B cell (primary cell): ENCODE data around the gene NOL9.

Experiments used
- EZH2 ChIP-seq: IDR thresholded peaks from 2 replicates; pipeline ENCODE4 v1.6.1; 2012; ENCODE audit warnings: borderline replicate concordance, low read depth, mild to moderate bottlenecking, moderate library complexity, low read length; ENCODE audit not compliant: insufficient read depth, poor library complexity, severe bottlenecking
- TF ChIP-seq, protein P1 (sequence below): fragments of 200-600 bp; IDR thresholded peaks from one replicate; pipeline ENCODE4 v1.8.0; 2022; ENCODE audit warnings: antibody characterized with exemption, mild to moderate bottlenecking

GRCh38 chr1:6483017-6483760 is 71.1 kb downstream of the NOL9 start:
- TF ChIP-seq, protein P1, sequence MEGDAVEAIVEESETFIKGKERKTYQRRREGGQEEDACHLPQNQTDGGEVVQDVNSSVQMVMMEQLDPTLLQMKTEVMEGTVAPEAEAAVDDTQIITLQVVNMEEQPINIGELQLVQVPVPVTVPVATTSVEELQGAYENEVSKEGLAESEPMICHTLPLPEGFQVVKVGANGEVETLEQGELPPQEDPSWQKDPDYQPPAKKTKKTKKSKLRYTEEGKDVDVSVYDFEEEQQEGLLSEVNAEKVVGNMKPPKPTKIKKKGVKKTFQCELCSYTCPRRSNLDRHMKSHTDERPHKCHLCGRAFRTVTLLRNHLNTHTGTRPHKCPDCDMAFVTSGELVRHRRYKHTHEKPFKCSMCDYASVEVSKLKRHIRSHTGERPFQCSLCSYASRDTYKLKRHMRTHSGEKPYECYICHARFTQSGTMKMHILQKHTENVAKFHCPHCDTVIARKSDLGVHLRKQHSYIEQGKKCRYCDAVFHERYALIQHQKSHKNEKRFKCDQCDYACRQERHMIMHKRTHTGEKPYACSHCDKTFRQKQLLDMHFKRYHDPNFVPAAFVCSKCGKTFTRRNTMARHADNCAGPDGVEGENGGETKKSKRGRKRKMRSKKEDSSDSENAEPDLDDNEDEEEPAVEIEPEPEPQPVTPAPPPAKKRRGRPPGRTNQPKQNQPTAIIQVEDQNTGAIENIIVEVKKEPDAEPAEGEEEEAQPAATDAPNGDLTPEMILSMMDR, result no peak
- no peak for TF ChIP-seq EZH2
